Nephron (organoid): ENCODE results near the gene CXXC4.

Experiments used
- H3K27ac Mint-ChIP-seq, 3 experiments: 2 replicates each; pipeline ENCODE4 v1.8.0; 2020; ENCODE audit warnings: mixed read lengths in 3 of 3, mild to moderate bottlenecking in 2 of 3, moderate library complexity in 1 of 3
- H3K27me3 Mint-ChIP-seq: 2 replicates; pipeline ENCODE4 v1.8.0; 2021; ENCODE audit warnings: low read depth, mild to moderate bottlenecking, moderate library complexity, mixed read lengths
- H3K36me3 Mint-ChIP-seq: 2 replicates; pipeline ENCODE4 v1.8.0; 2020; ENCODE audit warnings: low read depth, mixed read lengths
- H3K4me1 Mint-ChIP-seq: 2 replicates; pipeline ENCODE4 v1.8.0; 2020; ENCODE audit warnings: mixed read lengths
- H3K4me3 Mint-ChIP-seq, 3 experiments: 2 replicates each; pipeline ENCODE4 v1.8.0; 2020; ENCODE audit warnings: mild to moderate bottlenecking in 3 of 3, mixed read lengths in 3 of 3, moderate library complexity in 2 of 3
- H3K9me3 Mint-ChIP-seq: 2 replicates; pipeline ENCODE4 v1.8.0; 2020; ENCODE audit warnings: mixed read lengths
- TF ChIP-seq, protein P1 (sequence below), 3 experiments: fragments of 200-600 bp; sonication (generic); IDR thresholded peaks; one replicate each; pipeline ENCODE4 v1.5.0; 2021; ENCODE audit warnings: antibody characterized with exemption in 3 of 3; ENCODE audit not compliant: unreplicated experiment in 3 of 3

Gene CXXC4

GRCh38 chr4:104502471-104502870 is 7.8 kb upstream of the CXXC4 start:
- H3K36me3 Mint-ChIP-seq, result no peaks in the 10 kb centered on the region
- H3K4me1 Mint-ChIP-seq, result peaks cover 19% of the 10 kb centered on the region
- H3K4me3 Mint-ChIP-seq, result no peak overlapping the region
- no peak overlapping the region for H3K27ac Mint-ChIP-seq
- TF ChIP-seq, protein P1, sequence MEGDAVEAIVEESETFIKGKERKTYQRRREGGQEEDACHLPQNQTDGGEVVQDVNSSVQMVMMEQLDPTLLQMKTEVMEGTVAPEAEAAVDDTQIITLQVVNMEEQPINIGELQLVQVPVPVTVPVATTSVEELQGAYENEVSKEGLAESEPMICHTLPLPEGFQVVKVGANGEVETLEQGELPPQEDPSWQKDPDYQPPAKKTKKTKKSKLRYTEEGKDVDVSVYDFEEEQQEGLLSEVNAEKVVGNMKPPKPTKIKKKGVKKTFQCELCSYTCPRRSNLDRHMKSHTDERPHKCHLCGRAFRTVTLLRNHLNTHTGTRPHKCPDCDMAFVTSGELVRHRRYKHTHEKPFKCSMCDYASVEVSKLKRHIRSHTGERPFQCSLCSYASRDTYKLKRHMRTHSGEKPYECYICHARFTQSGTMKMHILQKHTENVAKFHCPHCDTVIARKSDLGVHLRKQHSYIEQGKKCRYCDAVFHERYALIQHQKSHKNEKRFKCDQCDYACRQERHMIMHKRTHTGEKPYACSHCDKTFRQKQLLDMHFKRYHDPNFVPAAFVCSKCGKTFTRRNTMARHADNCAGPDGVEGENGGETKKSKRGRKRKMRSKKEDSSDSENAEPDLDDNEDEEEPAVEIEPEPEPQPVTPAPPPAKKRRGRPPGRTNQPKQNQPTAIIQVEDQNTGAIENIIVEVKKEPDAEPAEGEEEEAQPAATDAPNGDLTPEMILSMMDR (IDR thresholded peaks at IDR 0.05; ENCODE audit: unreplicated experiment in 3 of 3), result no peak
- H3K9me3 Mint-ChIP-seq, result no peaks in the 10 kb centered on the region
- H3K27me3 Mint-ChIP-seq, result no peaks in the 10 kb centered on the region

DNA sequence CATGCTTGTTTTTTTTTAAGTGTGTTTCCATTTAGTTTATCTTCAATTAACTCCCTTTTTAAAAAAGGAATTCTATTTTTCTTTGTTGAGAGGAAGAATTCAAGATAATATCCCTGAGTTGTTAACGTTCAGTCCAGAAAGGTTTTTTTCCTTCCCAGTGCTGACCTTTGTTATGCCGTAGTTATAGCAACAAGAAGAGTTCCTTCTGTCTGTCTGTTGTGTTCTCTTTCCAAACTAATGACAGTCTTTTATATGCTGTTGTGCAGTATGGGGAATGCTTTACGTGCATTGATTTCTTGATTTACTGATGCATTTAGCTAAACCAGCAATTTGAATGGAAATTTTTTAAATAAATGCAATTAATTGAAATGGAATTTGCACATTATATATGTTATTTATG is 6.6 kb upstream of the CXXC4 start:
- H3K27ac Mint-ChIP-seq, result no peak overlapping the region
- no peak overlapping the region for H3K4me3 Mint-ChIP-seq
- H3K36me3 Mint-ChIP-seq, result no peaks in the 10 kb centered on the region
- peaks cover 19% of the 10 kb centered on the region for H3K4me1 Mint-ChIP-seq
- no peaks in the 10 kb centered on the region for H3K27me3 Mint-ChIP-seq
- TF ChIP-seq, protein P1 (IDR thresholded peaks at IDR 0.05; ENCODE audit: unreplicated experiment in 3 of 3), result no peak
- H3K9me3 Mint-ChIP-seq, result no peaks in the 10 kb centered on the region

- TF ChIP-seq, protein P1 (IDR thresholded peaks at IDR 0.05; ENCODE audit: unreplicated experiment in 3 of 3), result no peak
- peaks cover 27% of the 10 kb centered on the region for H3K4me1 Mint-ChIP-seq
- no peak overlapping the region for H3K4me3 Mint-ChIP-seq
Observed at GRCh38 chr4:104500442-104500841, 5.7 kb upstream of the CXXC4 start.

GRCh38 chr4:104494185-104494584 is 509 bp downstream of the CXXC4 start:
- Mint-ChIP-seq H3K9me3 (no peaks in the 10 kb centered on the region), H3K4me3 (peak overlapping the region; percentile 95 to 99 (median 96)), H3K27ac (peak overlapping the region; percentile 90 to 98 (median 98)), H3K36me3 (no peaks in the 10 kb centered on the region), H3K4me1 (peaks cover 57% of the 10 kb centered on the region), H3K27me3 (no peaks in the 10 kb centered on the region)
- TF ChIP-seq, protein P1 (IDR thresholded peaks at IDR 0.05; ENCODE audit: unreplicated experiment in 3 of 3), result no peak

More at GRCh38 chr4:104500442-104500841, 5.7 kb upstream of the CXXC4 start:
- Mint-ChIP-seq H3K27me3 (no peaks in the 10 kb centered on the region), H3K27ac (peak overlapping the region in 1 of 3 experiments; percentile 37), H3K9me3 (no peaks in the 10 kb centered on the region), H3K36me3 (no peaks in the 10 kb centered on the region)

DNA sequence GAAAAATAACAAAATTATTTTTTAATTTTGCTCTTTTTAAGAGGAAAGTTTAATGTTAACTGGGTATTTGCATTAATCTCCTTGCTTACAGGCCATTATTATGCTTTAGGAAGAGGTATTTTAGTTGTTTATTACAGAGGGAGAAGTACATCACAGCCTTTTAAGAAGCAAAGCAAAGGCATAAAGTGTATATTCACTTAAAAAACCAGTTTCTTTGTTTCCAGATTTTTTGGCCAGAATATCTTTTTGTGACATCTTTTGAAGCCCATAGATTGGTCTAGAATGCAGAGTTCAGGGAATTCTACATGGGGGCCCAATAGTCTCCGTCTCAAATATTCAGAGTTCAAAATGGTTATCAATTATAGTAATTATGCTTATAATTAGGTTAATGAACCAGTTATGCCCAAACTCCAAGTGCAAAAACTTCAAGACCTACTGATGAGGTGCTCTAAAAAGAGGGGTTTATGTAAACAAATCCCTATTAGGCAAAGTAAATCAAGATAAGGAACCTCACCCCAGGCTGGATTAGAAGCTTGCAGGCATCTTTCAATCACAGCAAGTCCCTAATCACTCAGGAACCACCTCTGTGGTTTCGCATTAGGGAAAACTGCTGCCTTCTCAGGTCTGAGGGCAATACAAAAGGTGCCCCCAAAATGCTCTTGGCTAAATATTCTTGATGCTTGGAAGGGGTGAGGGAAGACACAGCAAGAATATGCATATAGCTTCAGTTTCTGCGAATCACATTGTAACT is 1.4 kb downstream of the CXXC4 start:
- Mint-ChIP-seq H3K36me3 (no peaks in the 10 kb centered on the region), H3K4me1 (peaks cover 57% of the 10 kb centered on the region), H3K27ac (peak overlapping the region; percentile 90 to 98 (median 98))

More for the DNA sequence above, 1.4 kb downstream of the CXXC4 start:
- H3K27me3 Mint-ChIP-seq, result no peaks in the 10 kb centered on the region
- peak overlapping the region; percentile 95 to 99 (median 96) for H3K4me3 Mint-ChIP-seq
- no peaks in the 10 kb centered on the region for H3K9me3 Mint-ChIP-seq
- TF ChIP-seq, protein P1 (IDR thresholded peaks at IDR 0.05; ENCODE audit: unreplicated experiment in 3 of 3), result no peak
